ENCODE measurements around the gene SAMD11. TPM values are rescaled to one million over a fixed set of nuclear protein-coding genes. Genes with fewer than 3 reads are reported as not detected.
A peak's percentile ranks its signal among the peaks of the same experiment; 100 is the strongest.

Gene SAMD11
- total RNA-seq, 2 donors from 2014 or later, result 2.1 to 2.3 TPM

- peaks cover 0 to 4% of the 10 kb centered on the region in 2 donors for H3K27me3 ChIP-seq
- WGBS, 2 donors, result 58 to 66% methylated on average over 13 to 34 of the region's 35 CpGs
- H3K36me3 ChIP-seq (replicated peaks in 1 of 2; ENCODE audit: insufficient read depth in 1 of 2, low read depth in 2 of 2), result no peaks in the 10 kb centered on the region
- DNase-seq (peak in 1 of 4 donors; percentile 10), ATAC-seq (no peak)
- H3K4me1 ChIP-seq, result peaks cover 10% of the 10 kb centered on the region
- intact Hi-C loops (cut with DNase I), result loop anchor here (5.0 to 10.0 kb wide), 2 partner anchors 82 to 314 kb away; no protein-coding TSS in a partner anchor
- no peak overlapping the region for H3K4me3 ChIP-seq
- no peak for TF ChIP-seq POLR2A (IDR thresholded peaks at IDR 0.05)
- TF ChIP-seq CTCF (IDR thresholded peaks at IDR 0.05), result no peak
- H3K27ac ChIP-seq, result no peak overlapping the region
- H3K9me3 ChIP-seq, result no peaks in the 10 kb centered on the region
Measured at GRCh38 chr1:980602-981395, 57.1 kb downstream of the SAMD11 start.

- H3K27ac ChIP-seq, result no peak overlapping the region
- TF ChIP-seq CTCF (IDR thresholded peaks at IDR 0.05), result no peak
- no peak for TF ChIP-seq POLR2A (IDR thresholded peaks at IDR 0.05)
- intact Hi-C loops (cut with DNase I), result loop anchor here (5.0 to 10.0 kb wide), 2 partner anchors 81 to 313 kb away; no protein-coding TSS in a partner anchor
- peaks cover 0 to 4% of the 10 kb centered on the region in 2 donors for H3K27me3 ChIP-seq
- H3K4me3 ChIP-seq, result no peak overlapping the region
- peaks cover 3% of the 10 kb centered on the region for H3K4me1 ChIP-seq
- ATAC-seq (no peak), DNase-seq (peak in 1 of 4 donors; percentile 10)
- H3K36me3 ChIP-seq (replicated peaks in 1 of 2; ENCODE audit: insufficient read depth in 1 of 2, low read depth in 2 of 2), result no peaks in the 10 kb centered on the region
- H3K9me3 ChIP-seq, result no peaks in the 10 kb centered on the region
- WGBS, 2 donors, result 55% methylated on average over 13 of the region's 21 CpGs; no CpG with 5 or more reads in 1 of the 2 donors
Measured at GRCh38 chr1:981491-981954, 57.8 kb downstream of the SAMD11 start.

- intact Hi-C loops (cut with DNase I), result loop anchor here (5.0 to 10.0 kb wide), 2 partner anchors 80 to 313 kb away; no protein-coding TSS in a partner anchor
- no peak within 1 kb of the TSS for H3K27ac ChIP-seq
- DNase-seq (peak in 1 of 4 donors; percentile 16), ATAC-seq (no peak)
- WGBS, 2 donors, result 43 to 47% methylated on average over 3 to 23 of the region's 28 CpGs
- peaks cover 3% of the 10 kb centered on the region for H3K4me1 ChIP-seq
- H3K27me3 ChIP-seq, result peaks cover 0 to 4% of the 10 kb centered on the region in 2 donors
- no peaks in the 10 kb centered on the region for H3K9me3 ChIP-seq
- no peak within 1 kb of the TSS for H3K4me3 ChIP-seq
- H3K36me3 ChIP-seq (replicated peaks in 1 of 2; ENCODE audit: insufficient read depth in 1 of 2, low read depth in 2 of 2), result no peaks in the 10 kb centered on the region
- no peak for TF ChIP-seq CTCF (IDR thresholded peaks at IDR 0.05)
- TF ChIP-seq POLR2A (IDR thresholded peaks at IDR 0.05), result no peak
Measured at GRCh38 chr1:981955-982558, 58.3 kb downstream of the SAMD11 start, which contains the start of gene PERM1. Gene PERM1, minus strand, starts transcription at chr1:982093. Its CDS starts 1,064 bp downstream, at chr1:981029.

- Histone ChIP-seq H3K4me1 (peaks cover 3% of the 10 kb centered on the region), H3K27me3 (peaks cover 0 to 4% of the 10 kb centered on the region in 2 donors), H3K9me3 (no peaks in the 10 kb centered on the region), H3K4me3 (no peak overlapping the region), H3K36me3 (replicated peaks in 1 of 2; ENCODE audit: insufficient read depth in 1 of 2, low read depth in 2 of 2) (no peaks in the 10 kb centered on the region), H3K27ac (no peak overlapping the region)
- DNase-seq (peak in 1 of 4 donors; percentile 11), ATAC-seq (no peak)
- TF ChIP-seq POLR2A (IDR thresholded peaks at IDR 0.05), result no peak
- TF ChIP-seq CTCF (IDR thresholded peaks at IDR 0.05), result no peak
- intact Hi-C loops (cut with DNase I), result loop anchor here (5.0 to 10.0 kb wide), 2 partner anchors 79 to 312 kb away; no protein-coding TSS in a partner anchor
- WGBS, 2 donors, result 44 to 64% methylated on average over 32 to 43 of the region's 43 CpGs
Measured at GRCh38 chr1:982765-983436, 59.2 kb downstream of the SAMD11 start.
